GM19372 (cell line): ENCODE results near the gene SIL1.
"Not testable (repeated sequence)": the region's sequence is repeated elsewhere in the genome, so short reads cannot be mapped to it uniquely, and the experiment has no call there.

Experiments used
- ATAC-seq: cut with Tn5 transposase; IDR thresholded peaks from one replicate; pipeline ENCODE4 v1.9.1; 2021; ENCODE audit warnings: mild to moderate bottlenecking, low read depth, moderate library complexity; ENCODE audit not compliant: unreplicated experiment

Gene SIL1

GRCh38 chr5:138935466-138935865 lies 262.7 kb downstream of the SIL1 start:
- no peak for ATAC-seq

GRCh38 chr5:138934971-138935370 lies 263.2 kb downstream of the SIL1 start:
- no peak for ATAC-seq

DNA sequence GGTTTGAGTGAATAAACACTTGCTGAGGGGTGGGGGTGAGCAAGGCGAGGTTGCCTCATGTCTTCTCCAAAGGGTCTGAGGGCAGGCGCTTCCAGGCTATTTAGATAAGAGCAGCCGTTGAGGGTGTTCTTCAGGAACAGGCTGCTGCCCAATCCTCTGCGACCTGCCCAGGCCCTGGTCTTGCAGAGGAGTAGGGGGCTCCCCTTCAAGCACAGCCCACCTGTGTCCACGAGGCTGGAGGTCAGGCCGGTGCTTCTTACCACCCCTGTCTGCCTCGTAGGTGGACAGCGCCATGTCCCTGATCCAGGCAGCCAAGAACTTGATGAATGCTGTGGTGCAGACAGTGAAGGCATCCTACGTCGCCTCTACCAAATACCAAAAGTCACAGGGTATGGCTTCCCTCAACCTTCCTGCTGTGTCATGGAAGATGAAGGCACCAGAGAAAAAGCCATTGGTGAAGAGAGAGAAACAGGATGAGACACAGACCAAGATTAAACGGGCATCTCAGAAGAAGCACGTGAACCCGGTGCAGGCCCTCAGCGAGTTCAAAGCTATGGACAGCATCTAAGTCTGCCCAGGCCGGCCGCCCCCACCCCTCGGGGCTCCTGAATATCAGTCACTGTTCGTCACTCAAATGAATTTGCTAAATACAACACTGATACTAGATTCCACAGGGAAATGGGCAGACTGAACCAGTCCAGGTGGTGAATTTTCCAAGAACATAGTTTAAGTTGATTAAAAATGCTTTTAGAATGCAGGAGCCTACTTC lies 264.5 kb downstream of the SIL1 start:
- no peak for ATAC-seq

DNA sequence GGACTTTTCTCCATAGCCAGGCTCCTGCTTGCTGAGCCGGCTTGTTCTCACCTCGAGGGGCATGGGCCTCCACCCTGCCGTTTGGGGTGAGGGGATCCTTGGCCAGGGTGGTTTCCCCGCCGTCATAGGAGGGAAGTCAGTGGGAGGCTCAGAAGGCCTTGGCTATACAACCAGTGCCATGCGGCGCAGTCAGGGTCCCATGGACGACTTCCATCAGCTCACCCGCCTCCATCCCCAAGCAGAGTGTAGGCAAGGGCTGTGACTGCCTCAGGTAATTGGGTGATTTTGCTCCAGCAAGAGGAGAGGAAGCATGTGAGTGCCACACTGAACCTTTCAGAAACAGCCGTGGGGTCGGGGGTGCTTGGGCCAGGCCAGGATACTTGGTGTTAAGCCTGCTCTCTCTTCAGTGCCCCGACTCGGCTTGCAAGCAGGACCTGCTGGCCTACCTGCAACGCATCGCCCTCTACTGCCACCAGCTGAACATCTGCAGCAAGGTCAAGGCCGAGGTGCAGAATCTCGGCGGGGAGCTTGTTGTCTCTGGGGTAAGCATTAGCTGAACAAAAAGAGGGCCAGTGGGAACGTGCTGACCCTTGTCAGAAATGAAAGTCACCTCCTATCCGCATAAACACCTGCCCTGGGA lies 265.9 kb downstream of the SIL1 start:
- no peak for ATAC-seq

DNA sequence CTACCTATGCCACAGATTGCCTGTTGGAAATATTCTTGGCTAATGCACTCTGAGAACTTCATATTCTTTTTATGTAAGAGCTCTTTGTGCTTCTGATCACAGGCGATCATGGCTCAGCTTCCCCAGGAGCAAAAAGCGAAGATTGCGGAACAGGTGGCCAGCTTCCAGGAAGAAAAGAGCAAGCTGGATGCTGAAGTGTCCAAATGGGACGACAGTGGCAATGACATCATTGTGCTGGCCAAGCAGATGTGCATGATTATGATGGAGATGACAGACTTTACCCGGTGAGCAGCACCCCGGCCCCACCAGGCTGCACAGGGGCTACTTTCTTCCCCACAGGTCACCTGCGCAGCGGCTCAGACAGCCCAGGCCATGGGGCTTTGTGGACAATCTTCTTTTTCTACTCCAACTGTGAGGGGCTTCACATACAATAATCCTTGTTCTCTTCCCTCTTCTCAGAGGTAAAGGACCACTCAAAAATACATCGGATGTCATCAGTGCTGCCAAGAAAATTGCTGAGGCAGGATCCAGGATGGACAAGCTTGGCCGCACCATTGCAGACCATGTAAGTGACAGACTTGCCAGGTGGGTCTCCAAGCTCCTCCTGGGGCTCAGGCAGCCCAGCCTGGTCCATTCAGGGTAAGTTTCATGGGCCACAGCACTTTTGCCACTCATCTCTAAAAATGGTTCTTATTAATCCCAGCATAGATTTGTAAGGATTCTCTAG lies 267.6 kb downstream of the SIL1 start:
- ATAC-seq = no peak

GRCh38 chr5:138929571-138929955 lies 268.6 kb downstream of the SIL1 start:
- ATAC-seq = no peak

DNA sequence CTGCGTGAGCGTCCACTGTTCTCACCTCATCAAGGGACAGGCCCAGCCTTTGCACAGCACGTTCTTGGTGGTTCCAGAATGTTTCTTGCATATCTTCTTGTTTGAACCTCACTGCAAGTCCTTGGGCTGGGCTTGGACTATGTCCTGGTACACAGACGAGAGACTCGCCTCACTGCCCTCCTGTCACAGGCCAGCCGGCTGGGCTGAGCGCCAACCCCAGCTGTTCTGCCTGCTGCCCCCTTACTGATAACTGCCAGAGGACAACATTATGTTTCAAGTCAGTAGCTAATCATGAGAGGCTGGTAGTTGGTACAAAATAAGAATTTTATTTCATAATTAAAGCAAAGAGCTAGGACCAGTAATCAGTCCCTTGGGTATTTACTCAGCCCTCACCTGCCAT lies 270.2 kb downstream of the SIL1 start:
- no peak for ATAC-seq

DNA sequence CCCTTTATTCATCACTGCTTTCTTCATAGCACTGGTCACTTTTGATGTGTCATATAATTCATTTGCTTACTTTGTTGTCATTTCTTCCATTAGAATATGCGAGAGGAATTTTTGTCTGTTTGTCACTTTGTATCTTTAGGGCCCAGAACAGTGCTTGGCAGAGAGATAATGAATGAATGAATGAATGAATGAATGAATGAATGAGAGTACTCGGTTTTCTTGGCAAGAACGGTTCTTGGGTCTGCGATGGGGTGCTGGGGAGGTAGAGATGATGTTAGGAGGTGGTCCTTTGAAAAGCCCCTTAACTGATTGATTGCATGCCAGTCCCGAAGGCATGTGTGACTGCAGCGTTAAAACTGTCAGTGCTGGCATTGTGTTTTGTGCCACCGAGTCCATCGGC lies 270.6 kb downstream of the SIL1 start:
- no peak for ATAC-seq

GRCh38 chr5:138926688-138927448 lies 271.3 kb downstream of the SIL1 start:
- no peak for ATAC-seq

DNA sequence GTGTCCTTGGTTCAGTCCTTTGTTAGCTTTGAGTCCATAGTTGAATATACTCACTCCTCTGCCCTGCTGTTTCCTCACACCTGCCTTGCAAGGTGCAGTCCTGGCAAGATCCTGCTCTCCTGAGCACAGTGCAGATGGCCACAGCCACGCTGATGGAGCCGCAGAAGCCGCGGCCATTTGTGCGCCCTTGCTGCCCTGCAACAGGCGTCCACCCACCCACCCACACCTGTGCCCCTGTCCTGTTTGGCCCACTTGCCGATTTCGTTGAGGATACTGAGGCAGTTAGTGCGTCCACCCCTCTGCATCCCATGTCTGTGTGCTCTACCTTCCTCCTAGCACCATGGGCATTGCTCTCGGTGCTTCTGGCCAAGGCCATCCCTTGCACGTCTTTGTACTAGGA lies 271.9 kb downstream of the SIL1 start:
- ATAC-seq = no peak

- no peak for ATAC-seq
These were observed 273.0 kb downstream of the SIL1 start for GRCh38 chr5:138925090-138925635.

DNA sequence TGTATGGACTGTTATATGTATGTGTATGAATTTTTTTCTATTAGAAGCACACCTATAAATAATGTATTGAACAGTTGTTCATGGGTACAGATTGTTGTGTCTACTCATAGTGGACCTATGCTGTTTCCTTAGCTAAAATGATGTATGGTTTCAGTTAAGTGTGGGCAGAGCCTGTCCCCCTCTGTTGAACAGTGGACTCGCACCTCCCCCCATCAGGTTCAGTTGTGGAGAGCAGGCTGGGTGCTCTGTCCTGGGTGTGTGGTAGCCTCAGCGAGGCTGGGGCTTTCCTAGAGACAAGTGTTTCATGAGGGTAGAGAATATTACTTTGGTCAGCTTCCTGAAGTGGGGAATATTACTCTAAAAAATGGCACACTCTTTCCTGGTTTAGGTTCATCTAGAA lies 275.7 kb downstream of the SIL1 start:
- no peak for ATAC-seq

GRCh38 chr5:138921362-138921761 lies 276.8 kb downstream of the SIL1 start:
- not testable (repeated sequence) for ATAC-seq

- no peak for ATAC-seq
These were observed 278.0 kb downstream of the SIL1 start for GRCh38 chr5:138920181-138920580.

DNA sequence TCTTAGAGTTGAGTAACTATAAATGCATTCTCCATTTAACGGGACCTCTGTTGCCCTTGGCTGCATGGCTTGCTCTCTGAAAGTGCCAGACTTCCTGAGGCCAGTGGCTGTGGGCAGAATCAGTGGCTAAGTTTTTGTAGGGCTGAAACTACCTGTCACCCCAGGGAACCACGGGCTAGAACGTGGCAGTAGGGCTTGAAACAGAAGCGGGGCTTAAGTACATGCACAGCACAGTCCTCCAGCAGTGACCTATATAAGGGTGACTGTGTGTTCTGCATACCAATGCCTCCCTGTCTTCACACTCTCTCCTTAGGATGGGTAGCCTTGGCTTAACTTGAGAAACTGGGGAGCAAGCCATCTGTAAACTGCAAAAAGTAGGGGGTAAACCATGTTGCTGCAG lies 279.5 kb downstream of the SIL1 start:
- no peak for ATAC-seq

- ATAC-seq = no peak
These were observed 283.8 kb downstream of the SIL1 start for GRCh38 chr5:138914338-138914737.

DNA sequence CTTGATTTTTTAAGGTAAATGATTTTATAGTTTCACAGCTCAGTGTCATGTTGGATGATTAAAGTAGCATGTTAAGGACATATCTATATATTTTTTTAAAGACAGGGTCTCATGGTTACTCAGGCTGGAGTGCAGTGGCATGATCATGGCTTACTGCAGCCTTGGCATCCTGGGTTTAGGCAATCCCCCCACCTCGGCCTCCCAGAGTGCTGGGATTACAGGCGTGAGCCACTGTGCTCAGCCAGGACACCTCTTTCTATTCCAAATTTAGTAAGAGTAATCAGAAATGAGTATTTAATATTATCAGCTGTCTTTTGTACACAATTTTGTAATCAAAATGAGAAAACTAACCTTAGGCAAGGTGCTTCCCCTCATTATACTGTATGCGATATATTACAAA lies 284.4 kb downstream of the SIL1 start:
- ATAC-seq = no peak

DNA sequence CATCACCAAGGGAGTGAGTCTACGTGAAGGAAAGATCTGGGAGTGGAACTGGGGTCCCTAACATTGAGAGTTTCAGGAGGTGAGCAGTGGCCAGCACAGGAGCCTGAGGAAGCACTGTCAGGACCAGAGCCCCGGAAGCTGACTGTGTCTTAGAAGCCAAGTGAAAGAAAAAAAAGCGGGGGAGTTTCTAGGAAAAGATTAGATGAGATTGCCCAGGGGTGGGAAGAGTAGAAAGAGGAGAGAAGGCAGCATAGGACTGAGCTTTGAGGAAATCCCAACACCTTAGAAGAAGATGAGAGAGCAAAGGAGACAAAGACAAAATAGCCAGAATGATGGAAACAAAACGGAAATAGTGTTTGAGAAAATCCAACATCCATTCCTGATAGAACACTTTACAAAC lies 286.1 kb downstream of the SIL1 start:
- no peak for ATAC-seq

DNA sequence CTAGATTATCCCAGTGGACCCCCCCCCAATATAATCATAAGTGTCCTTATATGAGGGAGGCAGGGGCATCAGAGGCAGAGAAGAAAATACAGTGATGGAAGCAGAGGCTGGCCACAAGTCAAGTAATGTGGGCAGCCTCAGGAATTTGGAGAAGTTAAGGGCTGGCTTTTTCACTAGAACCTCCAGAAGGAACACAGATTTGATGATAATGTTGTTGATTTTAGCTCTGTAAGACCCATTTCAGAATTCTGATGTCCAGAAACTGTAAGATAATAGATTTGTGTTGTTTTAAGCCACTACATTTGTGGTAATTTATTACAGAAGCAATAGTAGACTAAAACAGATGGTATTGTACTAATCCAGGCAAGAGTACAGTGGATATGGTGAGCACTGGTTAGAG lies 286.7 kb downstream of the SIL1 start:
- no peak for ATAC-seq

- no peak for ATAC-seq
These were observed 287.5 kb downstream of the SIL1 start for GRCh38 chr5:138910546-138911185.
